ENCODE measurements around the gene TRIM65.
"Not testable (repeated sequence)": the region's sequence is repeated elsewhere in the genome, so short reads cannot be mapped to it uniquely, and the experiment has no call there.

TRIM65 gene

DNA sequence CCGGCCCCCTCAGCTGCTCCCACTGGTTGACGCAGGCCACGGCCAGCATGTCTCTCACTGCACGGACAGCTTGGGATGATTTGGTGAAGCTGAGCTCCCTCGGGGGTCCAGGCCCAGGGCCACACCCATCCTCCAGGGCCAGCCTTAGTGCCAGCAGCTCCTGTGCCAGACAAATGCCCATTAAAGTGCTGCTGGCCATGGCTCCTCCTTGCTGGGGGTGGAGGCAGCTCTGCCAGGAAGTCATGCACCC, 20.9 kb downstream of the TRIM65 start:
- Histone ChIP-seq H3K9me3 (replicated peaks in 1 of 11) (no peaks in the 10 kb centered on the region), H3K4me3 (peak overlapping the region in 6 of 10 experiments; percentile 8 to 69 (median 62); a peak in 9 of 20 replicates), H4K20me1 (peaks cover 0 to 6% (median 0%) of the 10 kb centered on the region in 11 experiments; a peak in 2 of 22 replicates), H3K4me1 (peaks cover 66 to 89% (median 78%) of the 10 kb centered on the region in 10 experiments), H3K27me3 (peaks cover 14 to 55% (median 49%) of the 10 kb centered on the region in 11 experiments), H3K4me2 (peak overlapping the region; percentile 83 to 97 (median 90)), H3K9ac (peak overlapping the region; percentile 17 to 82 (median 70); a peak in 19 of 22 replicates), H3K36me3 (peaks cover 0 to 12% (median 0%) of the 10 kb centered on the region in 11 experiments; a peak in 3 of 22 replicates), H3K27ac (peak overlapping the region in 10 of 11 experiments; percentile 18 to 69 (median 46); a peak in 18 of 22 replicates)
- TF ChIP-seq Cebpa-rat (IDR thresholded peaks at IDR 0.05), result no peak

DNA sequence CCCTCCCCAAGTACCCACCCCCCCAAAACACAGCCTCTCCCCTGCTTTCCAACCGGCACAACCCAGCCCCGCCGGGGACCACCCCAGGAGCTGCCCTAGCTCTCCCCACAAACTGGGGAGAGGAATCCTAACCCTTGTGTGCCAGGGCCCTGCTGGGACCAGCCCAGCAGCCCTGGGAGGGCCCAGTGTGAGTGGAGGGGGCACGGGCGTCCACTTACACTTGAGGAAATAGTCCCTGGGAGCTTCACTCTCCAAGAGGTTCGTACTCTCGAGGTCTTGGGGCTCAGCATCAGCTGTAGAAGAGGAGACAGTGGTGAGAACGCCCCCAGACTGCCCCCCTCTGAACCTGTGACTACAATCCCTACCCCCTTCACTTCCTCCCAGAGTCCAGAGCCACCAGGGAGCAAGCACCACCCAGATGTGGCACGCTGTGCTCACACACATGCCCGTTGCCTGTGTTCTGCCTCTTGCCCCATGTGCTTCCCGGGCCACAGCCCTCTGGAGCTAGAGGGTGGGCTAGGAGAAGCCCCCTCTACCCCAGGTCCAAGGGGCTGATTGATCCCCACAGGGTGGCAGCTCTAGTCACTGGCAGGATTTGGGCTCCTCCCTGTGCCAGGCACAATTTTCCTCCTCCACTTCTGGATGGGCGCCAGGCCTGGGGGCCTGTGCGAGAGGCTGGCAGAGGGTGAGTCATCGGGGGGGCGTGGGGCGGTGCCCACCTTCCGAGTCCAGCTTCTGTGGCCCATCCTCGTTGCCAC, 21.4 kb downstream of the TRIM65 start:
- Histone ChIP-seq H3K36me3 (peaks cover 0 to 12% (median 0%) of the 10 kb centered on the region in 11 experiments; a peak in 3 of 22 replicates), H3K27me3 (peaks cover 14 to 50% (median 44%) of the 10 kb centered on the region in 11 experiments), H3K4me1 (peaks cover 62 to 84% (median 72%) of the 10 kb centered on the region in 10 experiments), H3K9ac (peak overlapping the region; percentile 17 to 82 (median 70); a peak in 20 of 22 replicates), H3K27ac (peak overlapping the region in 10 of 11 experiments; percentile 18 to 69 (median 46); a peak in 16 of 22 replicates), H3K4me3 (peak overlapping the region in 4 of 10 experiments; percentile 59 to 69 (median 66); a peak in 7 of 20 replicates), H3K9me3 (replicated peaks in 1 of 11) (no peaks in the 10 kb centered on the region), H4K20me1 (peaks cover 0 to 6% (median 0%) of the 10 kb centered on the region in 11 experiments; a peak in 2 of 22 replicates), H3K4me2 (peak overlapping the region; percentile 83 to 97 (median 90))
- TF ChIP-seq Cebpa-rat (IDR thresholded peaks at IDR 0.05), result no peak

DNA sequence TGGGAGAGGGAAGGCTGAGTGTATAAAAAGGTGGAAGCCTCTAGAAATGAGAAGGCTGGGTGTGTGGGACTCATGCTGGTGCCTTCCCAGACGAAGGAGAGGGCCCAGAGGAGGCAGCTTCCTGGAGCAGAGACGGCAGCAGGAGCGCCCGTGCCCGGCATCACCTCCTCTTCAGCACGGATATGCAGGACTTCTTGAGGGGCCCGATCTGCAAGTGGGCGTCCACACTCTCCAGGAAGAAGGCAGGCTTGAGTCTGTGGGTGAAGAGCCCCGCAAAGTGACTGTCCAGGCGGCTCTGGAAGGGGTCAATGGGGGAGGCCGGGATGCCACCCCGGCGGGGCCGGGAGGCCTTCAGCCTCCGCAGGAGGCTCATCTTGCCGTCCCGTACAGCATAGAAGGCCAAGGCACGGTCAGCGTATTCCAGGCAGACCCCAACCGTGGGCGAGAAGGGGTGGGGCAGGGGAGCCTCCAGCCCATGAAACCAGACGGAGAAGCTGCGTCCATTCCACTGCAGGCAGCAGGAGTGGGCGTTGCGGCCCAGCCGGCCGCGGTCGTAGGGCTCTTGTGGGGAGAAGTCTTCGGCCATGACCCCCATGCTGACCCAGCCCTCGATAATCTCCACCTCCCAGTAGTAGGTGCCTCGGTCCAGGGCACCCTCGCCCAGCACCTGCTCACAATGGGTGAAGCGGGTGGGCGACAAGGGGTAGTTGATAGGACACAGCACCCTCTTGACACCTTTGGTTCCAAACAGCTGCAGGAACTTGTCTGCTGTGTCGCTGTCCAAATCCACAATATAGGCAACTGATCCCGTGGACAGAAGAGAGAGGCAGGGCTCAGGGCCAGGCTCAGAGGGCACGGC, 22.2 kb downstream of the TRIM65 start:
- Histone ChIP-seq H4K20me1 (peaks cover 0 to 6% (median 0%) of the 10 kb centered on the region in 11 experiments; a peak in 2 of 22 replicates), H3K4me1 (peaks cover 60 to 81% (median 71%) of the 10 kb centered on the region in 10 experiments), H3K9ac (0 out of 22 replicates have a peak overlapping the region, but pooled peaks of 2 of the 11 experiments have one; percentile 9 to 68), H3K36me3 (peaks cover 0 to 12% (median 0%) of the 10 kb centered on the region in 11 experiments; a peak in 3 of 22 replicates), H3K27me3 (peaks cover 9 to 41% (median 36%) of the 10 kb centered on the region in 11 experiments), H3K4me2 (peak overlapping the region in 8 of 11 experiments; percentile 7 to 97 (median 92); a peak in 6 of 22 replicates), H3K27ac (peak overlapping the region in 3 of 11 experiments; percentile 56 to 84 (median 78); a peak in 3 of 22 replicates), H3K9me3 (replicated peaks in 1 of 11) (no peaks in the 10 kb centered on the region), H3K4me3 (no peak overlapping the region)
- no peak for TF ChIP-seq Cebpa-rat (IDR thresholded peaks at IDR 0.05)

DNA sequence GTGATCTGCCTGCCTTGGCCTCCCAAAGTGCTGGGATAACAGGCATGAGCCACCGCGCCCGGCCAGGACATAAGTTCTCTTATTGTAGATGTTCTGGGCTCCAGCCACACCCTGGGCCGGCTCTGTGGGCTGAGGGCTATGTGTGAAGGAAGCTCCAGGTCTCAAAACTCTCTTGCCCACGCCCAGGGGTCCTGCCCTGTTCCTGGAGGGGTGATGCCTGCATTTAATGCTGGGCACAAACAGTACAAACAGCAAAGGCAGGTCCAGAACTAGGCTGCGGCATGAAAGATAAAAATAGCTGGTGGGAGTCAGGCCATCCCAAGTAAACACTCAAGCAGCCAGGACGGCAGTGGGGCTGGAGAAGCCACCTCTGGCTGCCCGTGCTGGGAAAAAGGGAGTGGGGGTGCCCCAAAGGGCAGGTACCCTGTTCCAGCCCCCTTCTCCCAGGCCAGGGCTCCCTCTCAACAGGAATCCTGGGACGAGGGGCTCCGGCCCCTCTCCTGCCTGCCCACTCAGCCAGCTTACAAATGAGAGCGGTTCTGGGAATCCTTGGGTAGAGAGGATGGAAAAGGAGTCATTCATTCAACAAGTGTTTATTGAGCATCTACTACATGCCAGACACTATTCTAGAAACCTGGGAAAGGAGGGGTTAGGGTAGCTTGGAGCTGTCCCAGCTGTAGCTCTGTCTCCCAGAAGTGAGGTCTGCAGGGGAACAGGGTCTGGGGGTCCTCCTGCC, 23.0 kb downstream of the TRIM65 start:
- H3K4me1 ChIP-seq, result peaks cover 52 to 76% (median 67%) of the 10 kb centered on the region in 10 experiments
- no peak for TF ChIP-seq Cebpa-rat (IDR thresholded peaks at IDR 0.05)
- H3K27me3 ChIP-seq, result peaks cover 1 to 33% (median 28%) of the 10 kb centered on the region in 11 experiments; a peak in 21 of 22 replicates
- peaks cover 0 to 6% (median 0%) of the 10 kb centered on the region in 11 experiments; a peak in 2 of 22 replicates for H4K20me1 ChIP-seq
- H3K36me3 ChIP-seq, result peaks cover 0 to 12% (median 0%) of the 10 kb centered on the region in 11 experiments; a peak in 3 of 22 replicates
- no peaks in the 10 kb centered on the region for H3K9me3 ChIP-seq (replicated peaks in 1 of 11)
- H3K4me2 ChIP-seq, result peak overlapping the region; percentile 81 to 95 (median 88); a peak in 15 of 22 replicates
- peak overlapping the region in 8 of 11 experiments; percentile 66 to 84 (median 76); a peak in 12 of 22 replicates for H3K27ac ChIP-seq
- peak overlapping the region in 7 of 11 experiments; percentile 4 to 69 (median 61); a peak in 7 of 22 replicates for H3K9ac ChIP-seq
- H3K4me3 ChIP-seq, result no peak overlapping the region

DNA sequence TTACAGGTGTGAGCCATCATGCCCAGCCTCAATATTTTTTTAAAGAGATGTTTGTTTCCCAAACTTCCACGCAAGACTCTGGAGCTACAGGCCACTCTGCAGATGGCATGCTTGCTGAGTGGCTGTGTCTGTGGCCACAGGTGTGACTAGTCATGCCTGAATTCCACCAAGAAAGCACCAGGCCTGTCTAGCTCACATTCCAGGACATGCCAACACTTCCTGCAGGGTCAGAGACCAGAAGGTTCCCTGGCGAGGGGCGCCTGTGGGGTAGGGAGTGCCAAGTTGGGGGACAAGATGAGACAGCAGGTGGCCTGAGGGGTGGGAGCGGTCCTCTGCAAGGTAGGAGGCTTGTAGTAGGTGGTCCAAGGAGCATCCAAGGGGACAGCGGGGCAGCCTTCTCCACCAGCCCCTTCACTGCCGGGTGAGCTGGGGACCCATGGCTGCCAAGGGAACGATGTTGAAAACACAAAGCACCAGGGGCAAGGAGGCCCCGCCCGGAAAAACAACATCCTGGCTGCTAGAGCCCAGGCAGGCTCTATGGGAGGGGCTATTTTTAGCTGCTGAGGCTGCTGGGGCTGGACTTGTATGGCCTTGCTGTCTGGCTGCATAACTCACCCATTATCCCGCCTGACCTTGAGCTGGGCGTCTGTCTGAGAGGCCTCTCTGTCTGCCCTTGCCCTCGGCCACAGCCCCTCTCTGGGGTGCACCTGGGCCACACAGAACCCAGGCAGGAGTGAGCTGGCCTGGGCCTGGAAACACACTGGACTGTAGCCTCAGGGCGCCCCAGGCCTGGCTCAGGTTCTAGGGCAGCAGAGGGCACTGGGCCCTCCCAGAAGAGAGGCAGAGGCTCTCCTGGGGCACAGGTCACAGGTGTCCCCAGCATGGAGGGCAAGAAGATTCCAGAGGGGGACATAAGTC, 24.1 kb downstream of the TRIM65 start:
- Histone ChIP-seq H3K9me3 (replicated peaks in 1 of 11) (no peaks in the 10 kb centered on the region), H4K20me1 (no peaks in the 10 kb centered on the region; a peak in 1 of 22 replicates), H3K36me3 (peaks cover 0 to 12% (median 0%) of the 10 kb centered on the region in 11 experiments; a peak in 3 of 22 replicates), H3K9ac (peak overlapping the region; percentile 52 to 70 (median 66); a peak in 21 of 22 replicates), H3K4me3 (0 out of 20 replicates have a peak overlapping the region, but pooled peaks of 1 of the 10 experiments have one; percentile 16), H3K4me1 (peaks cover 49 to 66% (median 57%) of the 10 kb centered on the region in 10 experiments), H3K27me3 (peaks cover 0 to 23% (median 18%) of the 10 kb centered on the region in 11 experiments; a peak in 19 of 22 replicates), H3K4me2 (peak overlapping the region; percentile 81 to 95 (median 88)), H3K27ac (peak overlapping the region; percentile 4 to 84 (median 70); a peak in 21 of 22 replicates)
- TF ChIP-seq Cebpa-rat (IDR thresholded peaks at IDR 0.05), result no peak

DNA sequence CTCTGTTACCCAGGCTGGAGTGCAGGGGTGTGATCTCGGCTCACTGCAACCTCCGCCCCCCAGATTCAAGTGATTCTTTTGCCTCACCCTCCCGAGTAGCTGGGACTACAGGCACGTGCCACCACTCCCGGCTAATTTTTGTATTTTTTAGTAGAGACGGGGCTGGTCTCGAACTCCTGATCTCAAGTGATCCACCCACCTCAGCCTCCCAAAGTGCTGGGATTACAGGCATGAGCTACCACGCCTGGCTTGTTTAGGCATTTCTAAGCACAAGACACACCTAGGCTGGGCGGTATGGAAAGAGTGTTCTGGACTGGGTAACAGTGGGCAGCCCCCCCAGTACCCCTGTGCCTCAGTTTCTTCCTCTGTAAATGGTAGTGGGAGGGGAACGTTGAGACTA, 26.5 kb downstream of the TRIM65 start:
- Histone ChIP-seq H3K4me2 (peak overlapping the region in 1 of 11 experiments; percentile 13; a peak in 1 of 22 replicates), H3K4me1 (peaks cover 28 to 49% (median 40%) of the 10 kb centered on the region in 10 experiments), H3K36me3 (peaks cover 0 to 12% (median 0%) of the 10 kb centered on the region in 11 experiments; a peak in 3 of 22 replicates)
- H3K27ac ChIP-seq; H3K9ac ChIP-seq; H3K27me3 ChIP-seq; H3K9me3 ChIP-seq (replicated peaks in 1 of 11); H3K4me3 ChIP-seq; H4K20me1 ChIP-seq: not testable (repeated sequence)

Data from BLaER1 treated with 17β-estradiol and CSF1 and Interleukin-3, amounts not matched to agents 10 nM and 100 nM (cell line).